ENCODE data around the gene SLC49A3.

GRCh38 chr4:661231-661630 lies 27.7 kb downstream of the SLC49A3 start:
- no peak for TF ChIP-seq CTCF (IDR thresholded peaks at IDR 0.05; ENCODE audit: insufficient read depth, low read depth, low read length)
- no peak for TF ChIP-seq EZH2 (IDR thresholded peaks at IDR 0.05; ENCODE audit: insufficient read depth, low read length)
